T-helper 1 cell treated with Interleukin-12 subunit alpha and Interleukin-12 subunit beta and Interleukin-4 antibody, amounts not matched to agents 30 ng/mL and 1 ng/mL, for 36 hours (primary cell): Measurements from ENCODE around the gene KIF3B. TPM values are rescaled to one million over a fixed set of nuclear protein-coding genes. Genes with fewer than 3 reads are reported as not detected.

Experiments used
- intact Hi-C: fragments of 100-400 bp; cut with micrococcal nuclease; formaldehyde crosslinking; loops from one replicate; pipeline ENCODE4 v1.15.1; 2024
- total RNA-seq: library from RNA; stranded (reverse); gene quantifications from 2 replicates; pipeline ENCODE4 v1.2.3, GENCODE V29; 2022

KIF3B gene
- 25.4 and 26.9 TPM in 2 replicates for total RNA-seq

DNA sequence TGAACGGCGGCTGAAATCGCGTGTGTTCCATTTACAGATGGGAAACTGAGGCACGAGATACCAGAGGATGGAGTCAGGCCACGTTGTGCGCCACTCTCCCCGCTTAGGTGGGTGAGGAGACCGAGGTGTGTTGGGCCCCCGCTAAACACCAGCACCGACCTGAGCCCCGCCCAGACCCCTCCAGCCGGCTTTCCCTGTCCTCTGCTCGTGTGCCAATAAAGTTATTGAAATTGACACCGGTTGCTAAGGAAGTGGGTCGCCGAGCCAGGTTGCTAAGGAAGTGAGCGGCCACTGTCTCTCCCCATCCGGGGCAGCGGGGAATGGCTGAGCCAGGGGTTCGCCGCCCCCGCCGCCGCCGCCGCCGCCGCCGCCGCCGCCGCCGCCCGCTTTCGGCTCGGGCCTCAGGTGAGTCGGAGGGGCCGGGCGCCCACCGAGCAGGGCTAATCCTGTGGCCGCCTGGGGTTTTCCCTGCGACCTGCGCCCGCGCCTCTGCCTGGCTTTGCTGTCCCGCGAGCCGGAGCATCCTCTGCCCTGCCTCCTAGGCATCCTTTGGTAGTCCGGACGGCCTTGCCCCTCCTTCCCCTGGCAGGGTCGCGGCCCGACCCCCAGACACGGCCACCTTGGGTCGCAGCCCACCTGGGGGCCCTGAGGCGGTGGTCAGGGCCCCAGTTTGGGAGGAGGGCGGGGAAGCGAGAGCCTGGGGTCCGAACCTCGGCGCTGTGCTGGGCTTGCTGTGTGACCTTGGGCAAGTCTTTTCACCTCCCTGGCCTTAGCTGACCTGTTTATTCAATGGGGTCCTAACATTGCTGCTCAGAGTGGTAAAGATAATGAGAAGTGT lies at the start of gene KIF3B:
Gene KIF3B, plus strand, starts transcription at position 291 of the 838 bp plus-strand sequence. CDS start 32,127 bp downstream, outside the sequence.
- intact Hi-C loops: loop anchor here (1.0 to 10.0 kb wide), 7 partner anchors 8 to 467 kb away; partner anchors contain the start of genes ASXL1, COMMD7, PLAGL2 and POFUT1

DNA sequence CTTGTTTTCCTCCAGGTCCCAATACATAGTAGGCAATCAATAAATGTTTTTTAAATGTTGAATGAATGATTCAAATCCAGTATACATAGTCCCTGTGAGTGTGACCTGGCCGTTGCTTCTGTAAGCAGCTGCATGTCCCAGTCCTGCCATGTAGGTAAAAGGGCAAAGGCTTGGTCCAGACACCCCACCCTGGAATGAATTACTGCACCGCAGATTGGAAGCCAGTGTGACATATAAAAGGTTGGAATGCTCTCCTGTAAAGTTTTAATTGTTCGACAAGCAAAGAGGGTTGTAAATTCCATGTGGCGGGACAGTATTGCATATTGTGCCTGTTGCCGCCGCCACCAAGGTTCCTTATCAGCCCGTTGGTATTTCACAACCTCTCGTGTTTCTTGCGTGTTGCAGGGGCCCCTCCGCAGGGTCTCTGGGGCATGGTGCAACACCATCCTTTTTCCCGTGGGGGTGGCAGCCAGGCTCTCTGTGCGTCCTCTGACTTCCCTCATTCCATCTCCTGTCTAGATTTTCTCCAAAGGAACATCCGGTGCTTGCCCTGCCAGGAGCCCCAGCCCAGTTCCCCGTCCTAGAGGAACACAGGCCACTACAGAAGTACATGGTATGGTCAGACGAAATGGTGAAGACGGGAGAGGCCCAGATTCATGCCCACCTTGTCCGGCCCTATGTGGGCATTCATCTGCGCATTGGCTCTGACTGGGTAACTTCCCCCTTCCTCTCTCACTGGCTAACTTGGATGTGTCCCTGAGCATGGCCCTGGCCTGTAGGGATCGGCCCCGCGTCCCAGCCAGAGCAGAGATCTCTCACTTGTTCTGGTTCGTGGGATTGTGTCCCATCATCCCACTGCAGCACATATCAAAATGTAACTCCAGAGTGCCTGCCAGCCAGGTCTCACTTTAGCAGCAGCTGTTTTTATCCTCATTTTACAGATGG lies 49.4 kb upstream of the KIF3B start:
- intact Hi-C loops: no loop called here

DNA sequence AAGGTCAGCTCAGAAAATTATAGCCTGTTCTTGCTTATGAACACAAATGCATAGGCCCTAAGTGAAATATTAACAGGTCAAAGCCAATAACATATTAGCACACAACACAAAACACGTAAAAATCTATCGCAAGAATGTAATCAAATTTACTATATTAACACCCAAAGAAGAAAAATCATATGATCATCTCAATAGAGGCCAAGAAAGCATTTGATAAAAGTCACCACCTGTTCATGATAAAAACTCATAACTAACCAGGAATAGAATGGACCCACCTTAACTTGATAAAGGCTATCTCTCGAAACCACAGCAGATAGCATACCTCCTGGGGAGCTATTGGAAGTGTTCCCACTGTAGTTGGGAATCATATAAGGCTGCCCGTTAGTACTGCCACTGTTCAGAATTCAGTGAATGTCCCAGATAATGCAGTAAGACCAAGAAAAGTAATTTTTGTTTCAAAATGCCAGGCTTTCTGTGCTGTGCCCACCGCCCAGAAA lies 48.2 kb upstream of the KIF3B start:
- intact Hi-C loops: no loop called here

DNA sequence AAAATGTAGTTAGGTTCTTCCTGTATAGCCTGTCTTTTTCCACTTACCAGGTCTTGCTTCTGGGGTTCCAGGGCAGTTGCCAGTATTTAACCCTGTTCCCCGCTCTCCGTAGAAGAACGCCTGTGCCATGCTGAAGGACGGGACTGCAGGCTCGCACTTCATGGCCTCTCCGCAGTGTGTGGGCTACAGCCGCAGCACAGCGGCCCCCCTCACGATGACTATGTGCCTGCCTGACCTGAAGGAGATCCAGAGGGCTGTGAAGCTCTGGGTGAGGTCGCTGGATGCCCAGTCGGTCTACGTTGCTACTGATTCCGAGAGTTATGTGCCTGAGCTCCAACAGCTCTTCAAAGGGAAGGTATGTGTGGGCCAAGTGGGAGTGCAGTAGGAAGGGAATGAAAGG lies 46.7 kb upstream of the KIF3B start:
- intact Hi-C loops: loop anchor here (1.0 kb wide), 1 partner anchor 19 kb away; no protein-coding TSS in a partner anchor

DNA sequence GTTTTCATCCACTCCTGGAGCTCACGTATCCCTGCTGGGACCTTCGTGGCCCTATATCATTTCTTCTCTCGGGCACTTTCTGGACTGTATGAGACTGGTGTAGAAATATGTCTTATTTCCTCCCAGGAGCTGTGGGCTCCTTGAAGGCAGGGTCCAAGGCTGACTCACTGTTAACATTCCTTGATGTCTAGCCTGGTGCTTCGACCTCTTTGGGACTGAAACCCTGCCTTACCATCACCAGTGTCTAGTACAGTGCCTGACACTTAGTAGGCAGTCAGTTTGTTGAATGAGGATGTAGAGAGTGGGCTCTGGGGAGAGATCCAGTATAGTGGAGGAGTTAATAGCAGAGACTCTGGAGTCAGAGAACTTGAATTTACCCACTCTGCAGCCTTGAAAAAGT lies 46.2 kb upstream of the KIF3B start:
- intact Hi-C loops: loop anchor here (1.0 kb wide), 1 partner anchor 18 kb away; no protein-coding TSS in a partner anchor

DNA sequence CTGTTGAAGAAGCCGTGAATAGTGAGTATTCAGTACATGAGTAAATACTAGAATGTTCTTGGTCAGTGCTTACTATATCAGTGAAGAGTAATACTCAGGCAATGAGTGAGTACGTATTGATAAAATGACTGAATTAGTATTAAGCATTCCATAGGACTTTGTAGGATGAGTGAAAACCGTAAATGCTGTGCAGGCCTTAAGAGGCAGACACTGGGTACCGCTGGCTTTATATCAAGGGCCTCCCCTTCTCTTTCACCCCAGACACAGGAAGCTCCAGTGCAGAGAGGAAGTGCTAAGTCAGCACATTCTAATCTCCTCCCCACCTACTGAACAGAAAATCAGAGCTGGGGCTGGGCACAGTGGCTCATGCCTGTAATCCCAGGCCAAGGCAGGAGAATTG lies 45.6 kb upstream of the KIF3B start:
- intact Hi-C loops: loop anchor here (1.0 to 2.0 kb wide), 2 partner anchors 17 to 45 kb away; partner anchors contain the start of gene KIF3B

DNA sequence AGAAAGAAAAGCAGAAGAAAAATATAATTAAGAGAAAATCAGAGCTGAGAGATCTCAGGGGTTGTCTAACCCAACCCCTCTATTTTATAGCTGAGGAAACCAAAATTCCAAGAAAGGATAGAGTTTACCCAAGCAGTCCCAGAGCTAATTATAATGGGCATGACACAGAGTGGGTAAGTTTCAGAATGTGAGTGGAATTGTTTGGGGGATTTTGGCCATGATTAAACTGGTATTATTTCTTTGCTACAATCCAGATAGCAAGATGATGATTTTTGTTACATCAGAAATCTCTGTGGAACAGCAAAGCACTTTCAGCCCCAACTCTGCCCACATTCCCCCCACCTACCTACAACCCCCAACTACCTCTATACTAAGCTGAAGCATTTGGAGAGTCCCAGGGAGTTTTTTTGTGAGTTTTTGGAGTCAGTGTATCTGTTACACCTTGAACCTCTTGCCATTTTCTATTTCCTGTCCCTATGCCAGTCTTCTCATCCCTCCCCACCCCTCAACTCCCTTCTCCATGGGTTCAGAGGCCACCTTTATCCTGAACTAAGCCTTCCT lies 45.0 kb upstream of the KIF3B start:
- intact Hi-C loops: loop anchor here (2.0 kb wide), 1 partner anchor 44 kb away; the partner anchor contains the start of gene KIF3B

DNA sequence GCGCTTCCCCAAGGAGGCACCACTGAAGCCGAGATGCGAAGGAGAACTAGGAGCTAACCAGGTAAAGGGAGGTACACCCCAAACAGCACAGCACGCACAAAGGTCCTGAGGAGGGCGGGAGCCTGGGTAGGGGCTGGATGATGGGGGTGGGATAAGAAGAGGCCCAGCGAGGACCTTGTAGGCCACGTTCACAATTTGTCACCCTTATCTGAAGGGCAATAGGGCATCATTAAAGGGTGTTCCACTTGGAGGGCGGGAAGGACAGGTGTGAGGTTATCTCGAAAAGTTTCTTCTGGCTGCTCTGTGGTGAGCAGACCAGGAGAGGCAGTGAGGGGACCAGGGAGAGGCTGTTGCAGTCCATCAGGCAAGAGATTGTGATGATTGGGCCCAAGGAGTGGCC lies 44.2 kb upstream of the KIF3B start:
- intact Hi-C loops: loop anchor here (2.0 kb wide), 1 partner anchor 44 kb away; the partner anchor contains the start of gene KIF3B

DNA sequence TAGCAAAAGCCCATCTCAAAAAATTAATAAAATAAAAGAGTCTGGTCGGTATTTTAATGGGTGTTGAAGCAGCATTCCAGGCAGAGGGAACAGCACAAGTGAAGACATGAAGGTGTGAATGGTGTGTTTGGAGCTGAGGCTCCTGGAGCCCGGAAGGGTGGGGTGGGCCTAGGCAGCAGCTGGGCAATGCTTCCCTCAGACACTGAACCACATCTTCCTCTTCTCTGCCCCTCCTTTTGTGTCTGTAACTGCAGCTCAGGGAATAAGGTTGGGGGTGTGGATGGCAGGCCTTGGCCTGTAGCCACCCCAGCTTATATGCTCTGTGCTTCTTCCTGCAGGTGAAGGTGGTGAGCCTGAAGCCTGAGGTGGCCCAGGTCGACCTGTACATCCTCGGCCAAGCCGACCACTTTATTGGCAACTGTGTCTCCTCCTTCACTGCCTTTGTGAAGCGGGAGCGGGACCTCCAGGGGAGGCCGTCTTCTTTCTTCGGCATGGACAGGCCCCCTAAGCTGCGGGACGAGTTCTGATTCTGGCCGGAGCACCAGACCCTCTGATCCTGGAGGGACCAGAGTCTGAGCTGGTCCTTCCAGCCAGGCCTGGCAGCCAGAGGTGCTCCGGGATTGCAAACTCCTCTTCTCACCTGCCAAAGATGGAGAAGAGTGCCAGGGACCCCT lies 43.2 kb upstream of the KIF3B start:
- intact Hi-C loops: no loop called here

DNA sequence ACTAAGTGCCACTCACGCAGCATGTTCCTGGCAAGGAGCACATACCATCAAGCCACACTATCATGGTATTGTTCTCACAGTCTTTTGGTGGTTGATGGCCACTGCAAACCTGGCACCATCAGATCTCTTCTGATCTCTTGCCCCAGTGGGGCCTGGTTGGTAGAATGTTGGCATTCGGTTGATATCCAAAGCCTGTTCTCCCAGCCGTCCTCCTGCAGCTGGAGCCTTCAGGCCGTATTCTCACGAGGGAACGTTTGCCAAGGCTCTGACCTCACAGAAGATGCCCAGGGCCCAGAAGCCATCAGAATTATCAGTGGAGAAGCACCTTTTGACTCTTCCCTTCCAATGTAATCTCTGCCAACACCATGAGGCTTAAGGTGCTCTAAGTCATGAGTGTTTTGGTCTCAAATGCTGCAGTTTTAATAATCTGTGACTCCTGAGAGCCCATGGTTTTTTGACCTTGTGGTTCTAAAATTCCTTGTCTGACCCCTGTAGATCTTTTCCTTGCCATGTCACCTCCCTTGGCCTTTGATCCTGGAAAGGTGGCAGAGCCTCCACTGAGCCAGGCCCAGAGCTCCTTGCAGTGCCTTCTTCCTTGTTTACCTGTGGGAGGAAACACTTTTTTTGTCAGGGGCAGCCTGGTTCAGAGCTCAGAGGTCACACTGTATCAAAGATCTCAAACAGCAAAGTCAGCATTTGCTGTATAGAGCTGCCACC lies 42.0 kb upstream of the KIF3B start:
- intact Hi-C loops: no loop called here

DNA sequence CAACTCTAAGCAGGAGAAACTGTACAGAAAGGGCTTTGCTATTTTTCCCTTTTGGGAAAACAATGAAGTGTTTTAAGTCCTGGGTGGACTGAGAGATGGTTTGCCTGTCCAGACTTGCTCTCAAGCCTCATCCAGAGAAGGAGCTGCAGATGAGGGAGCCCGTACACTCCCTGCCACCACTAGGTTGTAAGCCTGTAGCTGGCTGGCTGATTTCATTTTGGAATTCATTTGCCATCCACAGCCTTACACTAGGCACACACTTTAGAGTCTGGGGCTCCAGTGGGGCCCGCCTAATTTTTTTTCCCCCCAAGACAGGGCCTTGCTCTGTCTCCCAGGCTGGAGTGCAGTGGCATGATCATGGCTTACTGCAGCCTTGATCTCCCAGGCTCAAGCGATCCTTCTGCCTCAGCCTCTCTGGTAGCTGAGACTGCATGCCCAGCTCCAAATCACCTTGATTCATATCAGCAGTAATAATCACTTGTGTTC lies 41.4 kb upstream of the KIF3B start:
- intact Hi-C loops: no loop called here

DNA sequence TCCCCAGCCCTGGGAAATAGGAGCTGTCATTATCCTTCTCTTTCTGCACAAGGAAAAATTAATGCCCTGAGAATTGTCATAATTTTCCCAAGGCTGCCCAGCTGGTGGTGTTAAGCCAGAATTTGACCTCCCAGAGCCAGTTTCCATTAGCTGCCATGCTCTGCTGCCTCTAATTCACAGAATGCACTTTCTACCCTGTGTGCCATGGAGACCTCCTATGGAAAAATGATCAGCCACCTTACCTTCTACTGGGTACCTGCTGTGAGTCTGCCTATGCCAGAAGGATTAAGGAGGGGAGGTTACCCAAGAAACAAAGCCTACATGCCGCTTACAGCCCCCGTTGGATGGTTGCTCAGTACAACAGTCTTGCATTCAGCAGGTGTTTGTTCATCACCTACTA lies 40.6 kb upstream of the KIF3B start:
- intact Hi-C loops: no loop called here

DNA sequence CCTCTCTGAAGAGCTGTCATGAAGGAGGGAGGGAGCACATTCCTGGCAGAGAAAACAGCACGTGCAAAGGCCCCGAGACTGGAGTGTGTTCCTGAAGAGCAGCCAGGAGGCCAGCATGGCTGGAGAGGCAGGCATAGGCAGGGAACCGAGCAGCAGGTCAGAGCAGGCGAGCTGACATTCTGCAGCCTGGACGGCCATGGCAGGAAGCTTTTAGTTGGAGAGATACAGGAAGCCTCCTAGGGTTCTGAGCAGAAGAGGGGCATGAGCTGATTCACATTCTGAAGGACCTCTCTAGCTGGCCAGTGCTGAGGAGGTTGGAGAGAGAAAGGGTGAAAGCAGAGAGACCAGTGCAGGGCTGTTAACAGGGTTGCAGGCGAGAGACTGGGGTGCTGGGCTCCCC lies 40.0 kb upstream of the KIF3B start:
- intact Hi-C loops: no loop called here

DNA sequence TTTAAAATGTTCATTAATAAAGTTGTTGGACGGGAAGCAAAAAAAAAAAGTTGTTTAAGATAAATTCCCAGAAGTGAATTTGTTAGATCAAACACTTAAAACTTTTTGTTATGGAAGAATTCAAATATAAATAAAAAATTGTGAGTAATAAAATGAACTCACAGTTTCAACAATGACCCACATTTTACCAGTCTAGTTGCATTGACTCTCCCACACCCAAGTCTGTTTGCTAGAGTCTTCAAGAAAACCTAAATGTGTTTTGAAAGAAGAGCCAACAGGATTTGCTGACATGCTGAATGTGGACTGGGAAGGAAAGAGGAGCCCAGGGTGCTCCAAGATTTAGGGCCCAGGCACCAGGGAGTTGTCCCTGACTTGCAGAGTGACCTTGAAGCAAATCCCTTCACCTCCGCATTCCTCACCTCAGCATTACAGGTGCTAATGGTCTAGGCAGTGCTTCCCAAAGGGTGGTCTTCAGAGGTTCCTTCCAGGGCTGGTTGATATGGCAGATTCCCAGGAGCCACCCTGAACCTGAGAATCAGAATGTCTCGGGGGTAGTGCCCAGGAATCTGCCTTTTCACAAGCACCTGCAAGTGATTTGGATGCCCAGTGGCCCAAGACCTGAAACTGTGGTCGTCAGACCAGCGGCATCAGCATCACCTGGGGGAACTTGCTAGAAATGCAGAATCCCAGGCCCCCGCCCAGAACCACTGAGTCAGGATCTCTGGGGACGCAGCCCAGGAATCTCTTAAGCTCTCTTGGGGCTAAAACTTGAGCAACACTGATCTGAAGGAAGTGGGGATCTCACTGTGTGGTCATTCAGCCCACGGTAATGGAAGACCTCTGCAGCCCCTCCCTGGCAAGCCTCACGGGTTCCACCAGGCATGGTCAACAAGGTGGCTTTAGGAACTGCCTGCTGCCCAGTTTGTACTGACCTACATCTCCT lies 38.7 kb upstream of the KIF3B start:
- intact Hi-C loops: no loop called here

DNA sequence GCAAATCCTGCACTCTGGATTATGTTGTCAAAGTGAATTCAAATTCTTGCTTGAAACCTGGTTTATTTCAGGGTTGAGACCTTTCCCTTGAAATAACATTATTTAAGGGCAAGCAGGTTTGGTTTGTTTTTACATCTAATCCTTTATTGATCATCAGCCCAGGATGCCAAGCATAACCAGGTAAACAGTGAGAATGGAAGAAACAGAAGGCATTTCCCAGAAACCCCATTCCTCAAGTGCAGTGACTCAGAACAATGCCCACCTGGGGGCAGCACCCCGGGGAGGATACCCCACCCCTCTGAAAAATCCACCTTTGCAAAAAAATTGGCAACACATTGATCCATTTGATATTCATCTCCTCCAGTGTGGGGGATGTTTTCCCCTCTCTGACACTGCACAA lies 37.2 kb upstream of the KIF3B start:
- intact Hi-C loops: no loop called here

DNA sequence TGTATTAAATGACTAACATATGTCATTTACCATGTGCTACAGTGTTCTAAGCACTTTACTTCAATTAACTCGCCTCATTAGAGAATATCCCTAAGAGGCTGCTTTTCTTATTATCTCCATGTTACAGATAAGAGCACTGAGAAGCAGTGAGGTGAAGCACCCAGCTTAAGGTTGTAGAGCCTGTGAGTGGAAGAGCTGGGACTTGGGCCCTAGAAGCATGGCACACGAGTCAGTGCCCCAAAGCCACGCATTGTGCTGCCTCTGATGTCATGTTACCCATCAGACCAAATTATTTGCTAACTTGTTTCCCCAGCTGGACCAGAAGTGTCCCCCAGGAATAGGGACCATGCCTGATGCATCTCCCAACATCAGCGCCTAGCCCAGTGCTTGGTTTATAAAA lies 35.6 kb upstream of the KIF3B start:
- intact Hi-C loops: no loop called here

DNA sequence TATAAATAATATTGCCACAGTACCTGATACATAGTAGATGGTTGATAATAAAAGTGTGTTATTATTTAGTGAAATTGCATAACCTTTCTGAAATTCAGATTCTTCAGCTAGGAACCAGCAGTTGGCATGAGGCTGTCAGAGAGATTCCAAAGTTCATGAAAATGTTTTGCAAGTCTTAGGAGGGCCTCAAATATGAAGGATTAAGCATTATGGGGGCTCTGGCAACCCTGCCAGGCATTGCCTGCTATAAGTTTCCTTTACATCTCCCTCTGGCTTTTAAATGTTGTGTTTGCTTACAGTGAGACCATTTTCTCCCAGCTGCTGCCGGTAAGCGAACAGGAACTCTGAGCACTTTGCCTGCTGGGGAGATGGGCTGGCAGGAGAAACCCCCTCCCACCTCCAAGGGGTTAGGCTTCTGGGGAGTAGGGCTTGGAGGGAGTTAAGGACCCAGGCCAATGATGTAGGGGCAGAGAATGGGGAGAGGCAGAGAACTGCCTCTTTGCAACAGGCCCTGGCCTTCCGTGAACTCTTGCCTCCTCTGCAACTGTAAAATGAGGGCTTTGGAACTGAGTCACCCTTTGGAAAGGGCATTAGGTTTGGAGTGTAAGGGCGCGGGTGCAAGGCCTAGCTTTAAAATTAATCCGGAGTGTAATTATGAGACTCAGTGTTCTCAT lies 33.2 kb upstream of the KIF3B start:
- intact Hi-C loops: no loop called here

DNA sequence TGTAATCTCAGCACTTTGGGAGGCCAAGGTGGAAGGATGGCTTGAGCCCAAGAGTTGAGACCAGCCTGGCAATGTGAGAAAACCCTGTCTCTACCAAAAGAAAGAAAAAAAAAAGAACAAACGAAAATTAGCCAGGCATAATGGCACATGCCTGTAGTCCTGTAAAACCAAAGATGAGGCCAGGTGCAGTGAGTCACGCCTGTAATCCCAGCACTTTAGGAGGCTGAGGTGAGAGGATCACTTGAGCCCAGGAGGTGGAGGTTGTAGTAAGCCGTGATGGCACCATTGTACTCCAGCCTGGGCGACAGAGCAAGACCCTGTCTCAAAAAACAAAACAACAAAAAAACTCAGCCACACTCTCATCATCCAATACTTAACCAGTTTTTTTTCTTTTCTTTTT lies 32.5 kb upstream of the KIF3B start:
- intact Hi-C loops: no loop called here
